ENCODE results near the gene KMT2B. TPM values are rescaled to one million over a fixed set of nuclear protein-coding genes. Genes with fewer than 3 reads are reported as not detected.

The KMT2B gene
- total and polyA plus RNA-seq, 2 donors (not counting 1 experiment from before 2014, with no cell fraction given) = 85.6 to 96.9 TPM

DNA sequence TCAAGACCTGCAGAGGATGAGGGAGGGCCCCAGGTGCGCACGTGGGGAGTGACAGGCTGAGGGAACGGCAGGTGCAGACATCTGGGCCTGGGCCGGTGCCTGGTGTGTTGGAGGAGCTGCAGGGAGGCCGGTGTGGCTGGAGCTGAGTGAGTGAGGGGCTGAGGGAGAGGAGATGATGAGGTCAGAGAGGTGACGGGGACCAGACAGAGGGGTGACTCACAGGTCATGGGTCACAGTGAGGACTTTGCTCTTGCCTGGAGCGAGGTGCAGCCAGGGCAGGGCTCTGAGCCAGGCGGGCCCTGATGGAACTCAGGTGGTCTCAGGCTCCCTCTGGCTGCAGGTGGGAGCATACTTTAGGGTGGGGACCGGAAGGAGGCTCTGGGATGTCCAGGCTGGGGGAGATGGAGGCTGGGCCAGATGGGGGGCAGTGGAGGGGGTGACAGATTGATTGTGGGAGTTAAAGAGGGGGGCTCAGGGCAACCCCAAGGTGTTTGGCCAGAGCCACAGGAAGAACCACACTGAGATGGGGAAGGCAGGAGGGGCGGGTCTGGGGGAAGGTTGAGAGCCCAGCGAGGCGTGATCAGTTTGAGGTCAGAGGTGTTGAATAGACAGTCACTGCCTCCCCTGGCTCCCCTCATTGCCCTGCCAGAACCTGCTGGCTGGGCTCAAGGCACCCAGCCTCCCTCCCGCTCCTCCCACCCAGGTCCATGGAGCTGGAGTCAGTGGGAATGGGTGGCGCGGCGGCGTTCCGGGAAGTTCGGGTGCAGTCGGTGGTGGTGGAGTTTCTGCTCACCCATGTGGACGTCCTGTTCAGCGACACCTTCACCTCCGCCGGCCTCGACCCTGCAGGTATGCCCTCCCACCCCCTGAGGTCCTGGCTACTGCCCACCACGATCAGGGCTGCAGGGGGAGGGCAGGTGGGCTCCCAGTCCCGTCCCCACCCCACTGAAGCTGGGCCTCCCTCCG, 65.9 kb downstream of the KMT2B start:
- intact Hi-C loops (cut with micrococcal nuclease) = no loop called here
- Histone ChIP-seq H3K27ac (ENCODE audit: low read length in 2 of 2) (no peak overlapping the region), H3K4me3 (ENCODE audit: control extremely low read depth in 1 of 5, extremely low read depth in 1 of 5, insufficient read depth in 1 of 5, low read depth in 2 of 5, low read length in 4 of 5) (no peak overlapping the region), H3K36me3 (replicated peaks in 1 of 2; ENCODE audit: control extremely low read depth in 1 of 2, control insufficient read depth in 1 of 2, extremely low read depth in 1 of 2, insufficient read depth in 2 of 2, low read length in 1 of 2) (peaks cover 0 to 5% of the 10 kb centered on the region in 2 experiments), H3K27me3 (replicated peaks in 1 of 4; ENCODE audit: control extremely low read depth in 1 of 4, control insufficient read depth in 3 of 4, insufficient read depth in 4 of 4, low read length in 3 of 4) (no peaks in the 10 kb centered on the region), H3K79me2 (ENCODE audit: control insufficient read depth, insufficient read depth, low read length) (no peaks in the 10 kb centered on the region), H3K4me1 (ENCODE audit: control insufficient read depth in 2 of 2, insufficient read depth in 2 of 2, low read length in 2 of 2) (no peaks in the 10 kb centered on the region), H3K4me2 (replicated peaks; ENCODE audit: low read depth, low read length, poor library complexity, severe bottlenecking) (no peak overlapping the region), H2AFZ (ENCODE audit: insufficient read depth, low read depth, low read length, poor library complexity, severe bottlenecking) (no peak overlapping the region), H4K20me1 (ENCODE audit: control insufficient read depth, insufficient read depth, low read length, poor library complexity, severe bottlenecking) (no peaks in the 10 kb centered on the region), H3K9me3 (ENCODE audit: control extremely low read depth in 1 of 3, control insufficient read depth in 2 of 3, insufficient read depth in 1 of 3, low read length in 2 of 3) (no peaks in the 10 kb centered on the region), H3K9ac (ENCODE audit: low read length) (no peak overlapping the region)
- CTCF ChIA-PET = no interaction called here
- no peak for ATAC-seq (ENCODE audit: low read depth)
- no peaks in the 10 kb centered on the region for H3K27me3 Mint-ChIP-seq
- H3K9me3 Mint-ChIP-seq (ENCODE audit: insufficient read depth) = no peaks in the 10 kb centered on the region
- H3K4me3 Mint-ChIP-seq = no peak overlapping the region
- no peaks in the 10 kb centered on the region for H3K4me1 Mint-ChIP-seq
- POLR2A ChIA-PET = interaction anchor here (0.6 kb wide), 1 partner anchor 293 kb away, joined by 9 read pairs; no protein-coding TSS in a partner anchor
- H3K27ac Mint-ChIP-seq = no peak overlapping the region
- 94% methylated on average over 22 of the region's 28 CpGs for WGBS (ENCODE audit: insufficient coverage)
- DNase-seq = no peak
- TF ChIP-seq EZH2 (IDR thresholded peaks at IDR 0.05; ENCODE audit: borderline replicate concordance, insufficient read depth, low read depth, low read length, poor library complexity, severe bottlenecking) = no peak
- TF ChIP-seq, protein P1, sequence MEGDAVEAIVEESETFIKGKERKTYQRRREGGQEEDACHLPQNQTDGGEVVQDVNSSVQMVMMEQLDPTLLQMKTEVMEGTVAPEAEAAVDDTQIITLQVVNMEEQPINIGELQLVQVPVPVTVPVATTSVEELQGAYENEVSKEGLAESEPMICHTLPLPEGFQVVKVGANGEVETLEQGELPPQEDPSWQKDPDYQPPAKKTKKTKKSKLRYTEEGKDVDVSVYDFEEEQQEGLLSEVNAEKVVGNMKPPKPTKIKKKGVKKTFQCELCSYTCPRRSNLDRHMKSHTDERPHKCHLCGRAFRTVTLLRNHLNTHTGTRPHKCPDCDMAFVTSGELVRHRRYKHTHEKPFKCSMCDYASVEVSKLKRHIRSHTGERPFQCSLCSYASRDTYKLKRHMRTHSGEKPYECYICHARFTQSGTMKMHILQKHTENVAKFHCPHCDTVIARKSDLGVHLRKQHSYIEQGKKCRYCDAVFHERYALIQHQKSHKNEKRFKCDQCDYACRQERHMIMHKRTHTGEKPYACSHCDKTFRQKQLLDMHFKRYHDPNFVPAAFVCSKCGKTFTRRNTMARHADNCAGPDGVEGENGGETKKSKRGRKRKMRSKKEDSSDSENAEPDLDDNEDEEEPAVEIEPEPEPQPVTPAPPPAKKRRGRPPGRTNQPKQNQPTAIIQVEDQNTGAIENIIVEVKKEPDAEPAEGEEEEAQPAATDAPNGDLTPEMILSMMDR (IDR thresholded peaks at IDR 0.05) = no peak
